Tibial nerve (tissue), 4 donors: ENCODE measurements around the gene TFEB. TPM values are rescaled to one million over a fixed set of nuclear protein-coding genes. Genes with fewer than 3 reads are reported as not detected.

Source experiments
- DNase-seq, 2 donors: peaks; one replicate each; pipeline ENCODE4 v3.0.0-alpha.2; 2019; ENCODE audit warnings: low spot score in 2 of 2
- H3K27ac ChIP-seq, 4 donors: fragments of 200-600 bp; sonication (generic) in 3 of 4; one replicate each; pipeline ENCODE4 v1.5.1; 2017 to 2019; ENCODE audit warnings: mild to moderate bottlenecking in 1 of 4
- H3K27me3 ChIP-seq, 2 donors: fragments of 200-600 bp; sonication (generic) in 1 of 2; one replicate each; pipeline versions ENCODE4 v1.5.1 to v1.6.0; 2017 to 2019
- H3K36me3 ChIP-seq, 3 donors: fragments of 200-600 bp; sonication (generic); one replicate each; pipeline ENCODE4 v1.5.1; 2018 to 2019
- H3K4me1 ChIP-seq, 4 donors: fragments of 200-600 bp; sonication (generic) in 3 of 4; one replicate each; pipeline ENCODE4 v1.5.1; 2017 to 2019
- H3K4me3 ChIP-seq, 4 donors: fragments of 200-600 bp; sonication (generic) in 3 of 4; one replicate each; pipeline ENCODE4 v1.5.1; 2017 to 2019; ENCODE audit warnings: mild to moderate bottlenecking in 1 of 4, moderate library complexity in 1 of 4
- H3K9me3 ChIP-seq, 4 donors: fragments of 200-600 bp; sonication (generic) in 3 of 4; one replicate each; pipeline ENCODE4 v1.5.1; 2017 to 2019
- EP300 ChIP-seq, 2 donors: sonication (generic); formaldehyde crosslinking; IDR thresholded peaks; one replicate each; pipeline ENCODE4 v1.6.1; 2017; ENCODE audit warnings: antibody characterized with exemption in 2 of 2, mild to moderate bottlenecking in 1 of 2
- POLR2A ChIP-seq, 2 donors: fragments of 450-650 bp; IDR thresholded peaks; one replicate each; pipeline ENCODE4 v1.6.1; 2017; ENCODE audit warnings: antibody characterized with exemption in 2 of 2, mild to moderate bottlenecking in 2 of 2, moderate library complexity in 2 of 2
- WGBS, 2 donors: methylation state at CpG; one replicate each; pipeline ENCODE4 v1.1.5; 2018; 5-methylcytosine and 5-hydroxymethylcytosine counted together
- total RNA-seq, 4 donors: library from RNA; depleted of rRNA; stranded (reverse); fragments of >200 nt; gene quantifications; one replicate each; pipeline ENCODE4 v1.1.0, GENCODE V29; 2016
- TF ChIP-seq, protein P1 (sequence below), 5 experiments: fragments of 200-600 bp in 3 of 5; fragments of 450-650 bp in 2 of 5; sonication (generic) in 3 of 5; IDR thresholded peaks; one replicate each; pipeline ENCODE4 v1.5.1; 2016 to 2019; ENCODE audit warnings: antibody characterized with exemption in 5 of 5, mild to moderate bottlenecking in 3 of 5, moderate library complexity in 2 of 5

Gene TFEB
- total RNA-seq, 4 donors from 2014 or later = 19.2 to 28.8 (median 20.6) TPM

DNA sequence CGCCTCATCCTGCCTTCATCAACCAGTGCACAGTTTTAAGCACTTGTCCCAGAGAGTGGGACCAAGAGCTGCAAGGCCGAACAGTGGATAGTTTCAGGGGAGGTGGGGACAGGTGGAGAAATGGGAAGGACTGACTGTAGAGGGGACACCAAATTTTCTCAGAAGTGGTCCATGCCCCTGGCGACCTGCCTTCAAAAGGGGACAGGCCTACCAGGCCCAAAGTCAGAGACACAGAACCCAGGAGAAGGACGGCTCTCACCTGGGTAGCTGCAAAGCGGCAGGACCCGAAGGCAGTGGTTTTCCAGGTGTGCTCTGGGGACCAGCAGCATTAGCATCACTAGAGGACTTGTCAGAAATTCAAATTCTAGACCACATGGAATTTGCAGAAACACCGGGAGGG lies 5.8 kb downstream of the TFEB start:
- no peak for DNase-seq
- Histone ChIP-seq H3K27ac (peak overlapping the region in 1 of 4 donors; percentile 55), H3K27me3 (no peaks in the 10 kb centered on the region), H3K4me1 (peaks cover 3 to 73% (median 38%) of the 10 kb centered on the region in 4 donors), H3K4me3 (no peak overlapping the region), H3K9me3 (no peaks in the 10 kb centered on the region), H3K36me3 (peaks cover 0 to 10% (median 0%) of the 10 kb centered on the region in 3 donors)
- TF ChIP-seq POLR2A (IDR thresholded peaks at IDR 0.05) (no peak), EP300 (IDR thresholded peaks at IDR 0.05) (no peak)
- TF ChIP-seq, protein P1, sequence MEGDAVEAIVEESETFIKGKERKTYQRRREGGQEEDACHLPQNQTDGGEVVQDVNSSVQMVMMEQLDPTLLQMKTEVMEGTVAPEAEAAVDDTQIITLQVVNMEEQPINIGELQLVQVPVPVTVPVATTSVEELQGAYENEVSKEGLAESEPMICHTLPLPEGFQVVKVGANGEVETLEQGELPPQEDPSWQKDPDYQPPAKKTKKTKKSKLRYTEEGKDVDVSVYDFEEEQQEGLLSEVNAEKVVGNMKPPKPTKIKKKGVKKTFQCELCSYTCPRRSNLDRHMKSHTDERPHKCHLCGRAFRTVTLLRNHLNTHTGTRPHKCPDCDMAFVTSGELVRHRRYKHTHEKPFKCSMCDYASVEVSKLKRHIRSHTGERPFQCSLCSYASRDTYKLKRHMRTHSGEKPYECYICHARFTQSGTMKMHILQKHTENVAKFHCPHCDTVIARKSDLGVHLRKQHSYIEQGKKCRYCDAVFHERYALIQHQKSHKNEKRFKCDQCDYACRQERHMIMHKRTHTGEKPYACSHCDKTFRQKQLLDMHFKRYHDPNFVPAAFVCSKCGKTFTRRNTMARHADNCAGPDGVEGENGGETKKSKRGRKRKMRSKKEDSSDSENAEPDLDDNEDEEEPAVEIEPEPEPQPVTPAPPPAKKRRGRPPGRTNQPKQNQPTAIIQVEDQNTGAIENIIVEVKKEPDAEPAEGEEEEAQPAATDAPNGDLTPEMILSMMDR (IDR thresholded peaks at IDR 0.05) = no peak
- 85 to 89% methylated on average over 7 of the region's 7 CpGs for WGBS, 2 donors

DNA sequence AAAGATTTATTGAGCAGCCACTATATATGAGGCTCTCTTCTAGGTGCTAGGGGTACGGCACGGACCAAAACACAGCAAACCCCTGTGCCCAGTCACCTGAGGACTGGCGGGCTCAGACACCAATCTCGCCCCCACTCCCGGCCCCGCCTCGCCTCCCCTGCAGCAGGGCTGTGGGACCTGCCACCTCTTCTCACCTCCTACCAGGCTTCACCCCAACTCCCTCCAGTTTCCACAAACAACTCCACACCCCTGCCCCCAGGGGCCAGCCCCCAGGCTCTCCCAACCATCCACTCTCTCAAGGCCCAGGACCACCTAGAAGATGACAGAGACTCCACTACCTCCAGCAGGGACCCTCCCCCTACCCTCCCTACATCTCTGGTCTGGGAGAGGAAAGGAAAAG lies 6.5 kb downstream of the TFEB start:
- 93 to 94% methylated on average over 7 of the region's 7 CpGs for WGBS, 2 donors
- TF ChIP-seq EP300 (IDR thresholded peaks at IDR 0.05) = no peak
- TF ChIP-seq, protein P1 (IDR thresholded peaks at IDR 0.05) = no peak
- TF ChIP-seq POLR2A (IDR thresholded peaks at IDR 0.05) = no peak
- H3K36me3 ChIP-seq = peaks cover 0 to 10% (median 0%) of the 10 kb centered on the region in 3 donors
- no peak overlapping the region for H3K4me3 ChIP-seq
- H3K27me3 ChIP-seq = no peaks in the 10 kb centered on the region
- no peaks in the 10 kb centered on the region for H3K9me3 ChIP-seq
- peak overlapping the region in 2 of 4 donors; percentile 45 to 55 for H3K27ac ChIP-seq
- DNase-seq = no peak
- H3K4me1 ChIP-seq = peaks cover 3 to 79% (median 45%) of the 10 kb centered on the region in 4 donors

DNA sequence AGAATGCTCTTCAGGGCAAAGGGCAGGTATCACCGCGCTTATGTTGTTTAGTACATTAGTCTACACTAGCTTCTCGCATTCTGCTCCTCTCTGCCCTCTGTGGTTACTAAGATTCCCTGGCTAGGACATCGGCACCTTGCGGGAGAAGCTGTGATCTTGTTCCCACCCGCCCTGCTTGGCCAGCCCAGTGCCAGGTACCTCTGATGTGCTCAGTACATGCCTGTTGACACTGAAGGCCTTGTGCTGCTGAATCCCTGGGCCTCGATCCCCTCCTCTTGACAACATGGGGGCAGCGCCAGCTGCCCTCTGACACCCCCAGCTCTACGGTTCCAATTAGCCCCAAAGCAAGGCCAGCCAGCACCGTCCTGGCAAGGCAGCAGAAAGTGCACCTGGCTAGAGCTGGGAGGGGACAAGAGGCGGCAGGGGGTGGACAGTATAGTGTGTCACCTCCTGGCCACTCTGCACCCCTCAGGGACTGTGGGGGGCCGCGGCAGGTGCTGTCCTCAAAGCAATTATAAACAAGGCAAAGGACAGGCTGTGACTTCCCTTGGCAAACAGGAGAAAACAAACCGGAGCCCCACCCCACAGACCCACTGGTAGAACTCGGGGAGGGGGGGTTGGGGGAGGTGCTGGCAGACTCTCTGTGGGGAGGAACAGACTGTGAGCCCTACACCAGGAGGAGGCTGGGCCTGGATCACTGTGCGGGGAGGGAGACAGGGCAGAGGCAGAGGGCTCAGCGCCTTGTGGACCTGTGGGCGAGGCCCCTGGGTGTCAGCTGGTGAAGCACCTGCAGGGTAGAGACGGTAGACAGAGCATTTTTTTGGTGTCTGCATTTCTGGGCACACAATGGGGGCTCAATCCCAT lies 7.1 kb downstream of the TFEB start:
- DNase-seq = no peak

DNA sequence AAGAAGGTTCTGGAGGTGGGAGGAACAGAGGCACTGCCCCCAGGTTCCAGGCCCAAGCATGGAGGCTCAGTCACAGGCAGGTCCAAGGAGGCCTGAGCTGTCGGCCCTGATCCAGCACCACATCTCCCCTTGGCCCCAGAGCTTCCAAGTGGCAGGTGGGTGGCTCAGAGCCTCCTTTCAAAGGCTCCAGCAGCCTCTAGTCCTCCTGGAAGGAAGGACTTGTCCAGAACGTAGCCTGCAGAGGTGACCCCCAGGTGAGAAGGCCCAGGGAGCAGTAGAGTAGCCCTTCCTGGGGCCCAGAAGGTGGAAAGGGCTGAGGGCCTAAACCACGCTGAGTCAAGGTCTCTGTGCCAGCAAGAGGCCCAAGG lies 7.7 kb downstream of the TFEB start:
- Histone ChIP-seq H3K4me1 (peaks cover 3 to 80% (median 45%) of the 10 kb centered on the region in 4 donors), H3K4me3 (no peak overlapping the region), H3K9me3 (no peaks in the 10 kb centered on the region), H3K36me3 (peaks cover 0 to 10% (median 0%) of the 10 kb centered on the region in 3 donors), H3K27me3 (no peaks in the 10 kb centered on the region), H3K27ac (peak overlapping the region in 2 of 4 donors; percentile 34 to 66)
- WGBS, 2 donors = 75 to 78% methylated on average over 2 to 3 of the region's 3 CpGs
- no peak for DNase-seq
- TF ChIP-seq, protein P1 (IDR thresholded peaks at IDR 0.05) = no peak
- TF ChIP-seq EP300 (IDR thresholded peaks at IDR 0.05) (no peak), POLR2A (IDR thresholded peaks at IDR 0.05) (no peak)

More for the DNA sequence above, 7.1 kb downstream of the TFEB start:
- WGBS, 2 donors = 76 to 81% methylated on average over 18 of the region's 19 CpGs
- Histone ChIP-seq H3K36me3 (peaks cover 0 to 10% (median 0%) of the 10 kb centered on the region in 3 donors), H3K9me3 (no peaks in the 10 kb centered on the region), H3K27me3 (no peaks in the 10 kb centered on the region), H3K4me1 (peaks cover 3 to 80% (median 45%) of the 10 kb centered on the region in 4 donors), H3K4me3 (no peak overlapping the region), H3K27ac (peak overlapping the region in 2 of 4 donors; percentile 45 to 66)
- TF ChIP-seq POLR2A (IDR thresholded peaks at IDR 0.05) = no peak
- TF ChIP-seq EP300 (IDR thresholded peaks at IDR 0.05) = no peak
- TF ChIP-seq, protein P1 (IDR thresholded peaks at IDR 0.05) = no peak

DNA sequence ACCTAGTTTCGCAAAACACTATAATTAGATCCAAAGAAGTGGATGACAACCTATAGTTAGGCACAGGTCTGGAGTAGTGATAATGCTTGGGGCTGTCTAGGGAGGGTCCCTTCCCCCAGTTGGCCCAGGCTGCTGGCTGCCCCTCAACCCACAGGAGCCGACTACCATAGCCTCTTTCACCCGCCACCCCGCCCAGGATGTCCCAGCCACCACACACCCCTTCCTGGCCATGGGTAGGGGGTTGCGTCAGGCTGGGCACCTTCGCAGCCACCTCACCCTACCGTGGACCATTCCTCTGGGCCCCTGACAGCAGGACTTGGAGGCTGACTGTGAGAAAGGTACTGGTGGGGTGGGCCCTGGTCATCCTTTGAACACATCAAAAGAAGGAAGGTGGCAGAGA lies 8.5 kb downstream of the TFEB start:
- no peak for TF ChIP-seq EP300 (IDR thresholded peaks at IDR 0.05)
- H3K4me1 ChIP-seq = peaks cover 3 to 80% (median 43%) of the 10 kb centered on the region in 4 donors
- no peaks in the 10 kb centered on the region for H3K9me3 ChIP-seq
- peaks cover 0 to 10% (median 0%) of the 10 kb centered on the region in 3 donors for H3K36me3 ChIP-seq
- DNase-seq = no peak
- no peaks in the 10 kb centered on the region for H3K27me3 ChIP-seq
- no peak overlapping the region for H3K4me3 ChIP-seq
- H3K27ac ChIP-seq = peak overlapping the region in 1 of 4 donors; percentile 32
- WGBS, 2 donors = 66 to 74% methylated on average over 5 to 7 of the region's 7 CpGs
